Endodermal cell (in vitro differentiated cells): ENCODE results near the gene SCNN1G. TPM values are rescaled to one million over a fixed set of nuclear protein-coding genes. Genes with fewer than 3 reads are reported as not detected.

Experiments
- DNase-seq: peaks from one replicate; pipeline ENCODE4 v3.0.0-alpha.2; 2017
- H3K27ac ChIP-seq: 2 replicates; pipeline ENCODE4 v1.5.1; 2013; ENCODE audit warnings: mild to moderate bottlenecking, low read depth, low read length, moderate library complexity
- H3K27me3 ChIP-seq: 2 replicates; pipeline ENCODE4 v1.6.1; 2013; ENCODE audit warnings: mild to moderate bottlenecking, low read length, moderate library complexity; ENCODE audit not compliant: insufficient read depth, control insufficient read depth, poor library complexity, severe bottlenecking
- H3K36me3 ChIP-seq: 2 replicates; pipeline ENCODE4 v1.7.0; 2013; ENCODE audit warnings: mild to moderate bottlenecking, low read length, moderate library complexity; ENCODE audit not compliant: control insufficient read depth, insufficient read depth
- H3K4me1 ChIP-seq: one replicate; pipeline ENCODE4 v1.7.0; 2013; ENCODE audit warnings: low read length; ENCODE audit not compliant: control insufficient read depth, insufficient read depth
- H3K4me3 ChIP-seq: 2 replicates; pipeline ENCODE4 v1.5.1; 2013; ENCODE audit warnings: mild to moderate bottlenecking, low read length, moderate library complexity
- H3K9ac ChIP-seq: 2 replicates; pipeline ENCODE4 v1.6.1; 2013; ENCODE audit warnings: mild to moderate bottlenecking, low read length, moderate library complexity; ENCODE audit not compliant: poor library complexity, severe bottlenecking; ENCODE audit errors: extremely low read depth
- H3K9me3 ChIP-seq: 2 replicates; pipeline ENCODE4 v1.6.1; 2013; ENCODE audit warnings: mild to moderate bottlenecking, low read length, moderate library complexity; ENCODE audit not compliant: control insufficient read depth
- H3K27ac Mint-ChIP-seq: 2 replicates; pipeline ENCODE4 v1.8.0; 2020; ENCODE audit warnings: mixed read lengths
- H3K27me3 Mint-ChIP-seq: 2 replicates; pipeline ENCODE4 v1.8.0; 2021; ENCODE audit warnings: mild to moderate bottlenecking, mixed read lengths; ENCODE audit not compliant: insufficient read depth
- H3K36me3 Mint-ChIP-seq: 2 replicates; pipeline ENCODE4 v1.8.0; 2020; ENCODE audit warnings: low read depth, mixed read lengths
- H3K4me1 Mint-ChIP-seq: 2 replicates; pipeline ENCODE4 v1.8.0; 2020; ENCODE audit warnings: mixed read lengths
- H3K4me3 Mint-ChIP-seq: 2 replicates; pipeline ENCODE4 v1.8.0; 2020; ENCODE audit warnings: mild to moderate bottlenecking, moderate library complexity, mixed read lengths
- H3K9me3 Mint-ChIP-seq: 2 replicates; pipeline ENCODE4 v1.8.0; 2020; ENCODE audit warnings: mild to moderate bottlenecking, mixed read lengths
- CTCF ChIP-seq: fragments of 200-600 bp; sonication (generic); conservative IDR thresholded peaks from 2 replicates; pipeline ENCODE4 v1.5.0; 2021; ENCODE audit warnings: antibody characterized with exemption, mild to moderate bottlenecking
- WGBS, 2 experiments: methylation state at CpG; one replicate each; pipeline versions ENCODE4 v1.1.5 to v1.1.7; 2013; ENCODE audit warnings: missing lambda C conversion rate in 2 of 2, mixed read lengths in 1 of 2; ENCODE audit not compliant: insufficient coverage in 1 of 2, insufficient read length in 1 of 2; 5-methylcytosine and 5-hydroxymethylcytosine counted together
- total RNA-seq, 2 donors: library from RNA; stranded (reverse); fragmentation: NEBNext Ultra II Directional in 1 of 2; extraction: Animal tissue kit (Norgen Biotek cat#: 25700) in 1 of 2; gene quantifications; 2 replicates in 1 of 2; 3 replicates in 1 of 2; pipeline ENCODE4 v1.2.1, GENCODE V29; 2021

SCNN1G gene
- total RNA-seq, 2 donors from 2014 or later: 0.09 TPM; not detected in 1

- WGBS, 2 experiments: 67 to 100% methylated on average over 2 to 3 of the region's 3 CpGs
- H3K27me3 Mint-ChIP-seq: peaks cover 4% of the 10 kb centered on the region
- H3K9ac ChIP-seq: no peak overlapping the region
- no peak for DNase-seq
- H3K4me3 Mint-ChIP-seq: no peak overlapping the region
- no peaks in the 10 kb centered on the region for H3K9me3 ChIP-seq
- H3K4me1 Mint-ChIP-seq: no peaks in the 10 kb centered on the region
- H3K36me3 Mint-ChIP-seq: no peaks in the 10 kb centered on the region
- peaks cover 9% of the 10 kb centered on the region for H3K27me3 ChIP-seq
- no peaks in the 10 kb centered on the region for H3K4me1 ChIP-seq
- H3K4me3 ChIP-seq: no peak overlapping the region
- no peak overlapping the region for H3K27ac ChIP-seq
- H3K27ac Mint-ChIP-seq: no peak overlapping the region
- TF ChIP-seq CTCF: no peak
- no peaks in the 10 kb centered on the region for H3K36me3 ChIP-seq
- H3K9me3 Mint-ChIP-seq: no peaks in the 10 kb centered on the region
These were observed 9.6 kb upstream of the SCNN1G start for GRCh38 chr16:23172994-23173393.

DNA sequence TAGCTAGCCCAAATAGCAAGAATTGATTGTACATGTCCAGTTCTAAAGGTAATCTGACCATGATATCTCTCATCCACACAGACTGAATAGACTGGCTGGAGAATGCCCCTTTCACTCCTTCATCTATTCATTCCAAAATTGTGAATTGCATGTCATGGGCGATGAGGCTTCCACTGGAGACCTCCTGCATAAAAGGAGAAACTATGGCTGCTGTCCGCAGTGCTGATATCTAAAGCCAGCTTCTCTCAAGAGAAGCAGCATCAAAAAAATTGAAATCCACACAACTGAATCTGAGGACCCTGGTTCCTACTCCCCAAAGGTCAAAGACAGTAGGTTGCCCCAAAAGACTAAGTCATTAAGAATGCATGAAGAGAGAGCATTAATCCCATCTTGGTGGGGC is 7.9 kb upstream of the SCNN1G start:
- H3K9me3 ChIP-seq: no peaks in the 10 kb centered on the region
- Mint-ChIP-seq H3K27me3 (peaks cover 4% of the 10 kb centered on the region), H3K9me3 (no peaks in the 10 kb centered on the region), H3K27ac (no peak overlapping the region), H3K4me3 (no peak overlapping the region), H3K4me1 (no peaks in the 10 kb centered on the region), H3K36me3 (no peaks in the 10 kb centered on the region)
- H3K36me3 ChIP-seq: no peaks in the 10 kb centered on the region
- H3K4me1 ChIP-seq: no peaks in the 10 kb centered on the region
- no peak for TF ChIP-seq CTCF
- WGBS, 2 experiments: 60% methylated on average over 2 of the region's 2 CpGs; no CpG with 5 or more reads in 1 of the 2 experiments
- peaks cover 9% of the 10 kb centered on the region for H3K27me3 ChIP-seq
- H3K4me3 ChIP-seq: no peak overlapping the region
- no peak overlapping the region for H3K27ac ChIP-seq
- H3K9ac ChIP-seq: no peak overlapping the region
- peak; percentile 73 for DNase-seq

GRCh38 chr16:23175651-23176050 is 6.9 kb upstream of the SCNN1G start:
- Histone ChIP-seq H3K27me3 (peaks cover 9% of the 10 kb centered on the region), H3K9ac (no peak overlapping the region), H3K4me1 (no peaks in the 10 kb centered on the region), H3K27ac (no peak overlapping the region), H3K36me3 (no peaks in the 10 kb centered on the region), H3K9me3 (no peaks in the 10 kb centered on the region), H3K4me3 (no peak overlapping the region)
- Mint-ChIP-seq H3K9me3 (no peaks in the 10 kb centered on the region), H3K27me3 (peaks cover 4% of the 10 kb centered on the region), H3K36me3 (no peaks in the 10 kb centered on the region), H3K4me1 (no peaks in the 10 kb centered on the region), H3K27ac (no peak overlapping the region), H3K4me3 (no peak overlapping the region)
- no peak for TF ChIP-seq CTCF
- DNase-seq: no peak
